Measurements from ENCODE around the gene SNRNP200. TPM values are rescaled to one million over a fixed set of nuclear protein-coding genes. Genes with fewer than 3 reads are reported as not detected.

Gene SNRNP200
- total RNA-seq, 1 experiment from 2014 or later = 231 TPM

DNA sequence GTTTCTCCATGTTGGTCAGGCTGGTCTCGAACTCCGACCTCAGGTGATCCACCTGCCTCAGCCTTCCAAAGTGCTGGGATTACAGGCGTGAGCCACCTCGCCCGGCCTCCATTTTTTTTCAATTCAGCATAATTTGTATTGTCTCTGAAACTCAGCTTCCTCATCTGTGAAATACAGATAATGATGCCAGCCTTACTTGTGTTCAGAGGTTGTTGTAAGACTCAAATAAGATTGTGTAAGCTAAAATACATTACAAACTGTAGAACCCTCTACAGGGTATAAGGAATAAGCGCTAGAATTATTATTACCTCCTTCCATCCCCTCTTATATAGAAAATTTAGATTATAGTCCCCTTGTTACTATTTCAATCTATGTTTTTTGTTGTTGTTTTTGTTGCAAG, 71.9 kb downstream of the SNRNP200 start:
- TF ChIP-seq, protein P1, sequence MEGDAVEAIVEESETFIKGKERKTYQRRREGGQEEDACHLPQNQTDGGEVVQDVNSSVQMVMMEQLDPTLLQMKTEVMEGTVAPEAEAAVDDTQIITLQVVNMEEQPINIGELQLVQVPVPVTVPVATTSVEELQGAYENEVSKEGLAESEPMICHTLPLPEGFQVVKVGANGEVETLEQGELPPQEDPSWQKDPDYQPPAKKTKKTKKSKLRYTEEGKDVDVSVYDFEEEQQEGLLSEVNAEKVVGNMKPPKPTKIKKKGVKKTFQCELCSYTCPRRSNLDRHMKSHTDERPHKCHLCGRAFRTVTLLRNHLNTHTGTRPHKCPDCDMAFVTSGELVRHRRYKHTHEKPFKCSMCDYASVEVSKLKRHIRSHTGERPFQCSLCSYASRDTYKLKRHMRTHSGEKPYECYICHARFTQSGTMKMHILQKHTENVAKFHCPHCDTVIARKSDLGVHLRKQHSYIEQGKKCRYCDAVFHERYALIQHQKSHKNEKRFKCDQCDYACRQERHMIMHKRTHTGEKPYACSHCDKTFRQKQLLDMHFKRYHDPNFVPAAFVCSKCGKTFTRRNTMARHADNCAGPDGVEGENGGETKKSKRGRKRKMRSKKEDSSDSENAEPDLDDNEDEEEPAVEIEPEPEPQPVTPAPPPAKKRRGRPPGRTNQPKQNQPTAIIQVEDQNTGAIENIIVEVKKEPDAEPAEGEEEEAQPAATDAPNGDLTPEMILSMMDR (IDR thresholded peaks at IDR 0.05) = no peak
- TF ChIP-seq, protein P2, sequence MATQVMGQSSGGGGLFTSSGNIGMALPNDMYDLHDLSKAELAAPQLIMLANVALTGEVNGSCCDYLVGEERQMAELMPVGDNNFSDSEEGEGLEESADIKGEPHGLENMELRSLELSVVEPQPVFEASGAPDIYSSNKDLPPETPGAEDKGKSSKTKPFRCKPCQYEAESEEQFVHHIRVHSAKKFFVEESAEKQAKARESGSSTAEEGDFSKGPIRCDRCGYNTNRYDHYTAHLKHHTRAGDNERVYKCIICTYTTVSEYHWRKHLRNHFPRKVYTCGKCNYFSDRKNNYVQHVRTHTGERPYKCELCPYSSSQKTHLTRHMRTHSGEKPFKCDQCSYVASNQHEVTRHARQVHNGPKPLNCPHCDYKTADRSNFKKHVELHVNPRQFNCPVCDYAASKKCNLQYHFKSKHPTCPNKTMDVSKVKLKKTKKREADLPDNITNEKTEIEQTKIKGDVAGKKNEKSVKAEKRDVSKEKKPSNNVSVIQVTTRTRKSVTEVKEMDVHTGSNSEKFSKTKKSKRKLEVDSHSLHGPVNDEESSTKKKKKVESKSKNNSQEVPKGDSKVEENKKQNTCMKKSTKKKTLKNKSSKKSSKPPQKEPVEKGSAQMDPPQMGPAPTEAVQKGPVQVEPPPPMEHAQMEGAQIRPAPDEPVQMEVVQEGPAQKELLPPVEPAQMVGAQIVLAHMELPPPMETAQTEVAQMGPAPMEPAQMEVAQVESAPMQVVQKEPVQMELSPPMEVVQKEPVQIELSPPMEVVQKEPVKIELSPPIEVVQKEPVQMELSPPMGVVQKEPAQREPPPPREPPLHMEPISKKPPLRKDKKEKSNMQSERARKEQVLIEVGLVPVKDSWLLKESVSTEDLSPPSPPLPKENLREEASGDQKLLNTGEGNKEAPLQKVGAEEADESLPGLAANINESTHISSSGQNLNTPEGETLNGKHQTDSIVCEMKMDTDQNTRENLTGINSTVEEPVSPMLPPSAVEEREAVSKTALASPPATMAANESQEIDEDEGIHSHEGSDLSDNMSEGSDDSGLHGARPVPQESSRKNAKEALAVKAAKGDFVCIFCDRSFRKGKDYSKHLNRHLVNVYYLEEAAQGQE (IDR thresholded peaks at IDR 0.05; ENCODE audit: insufficient read depth in 1 of 2, low read depth in 2 of 2, low read length in 1 of 2) = no peak
- TF ChIP-seq POLR2AphosphoS5 (IDR thresholded peaks at IDR 0.05; ENCODE audit: low read depth, low read length) (no peak), SIN3A (IDR thresholded peaks at IDR 0.05; ENCODE audit: borderline replicate concordance, insufficient read depth, low read depth, low read length) (no peak), TCF7L2 (IDR thresholded peaks at IDR 0.05; ENCODE audit: low read depth, low read length) (no peak)
- intact Hi-C loops (cut with micrococcal nuclease; ENCODE audit: unreplicated experiment) = no loop called here
- no peaks in the 10 kb centered on the region for H3K9me3 ChIP-seq (ENCODE audit: control insufficient read depth, insufficient read depth, low read depth, low read length)
- in situ Hi-C loops (cut with HindIII; ENCODE audit: low pct_unique_long_range_greater_than_20kb, low sequenced_read_pairs) = no loop called here
- CTCF ChIA-PET = no interaction called here
- H3K4me1 ChIP-seq (ENCODE audit: control insufficient read depth, insufficient read depth, low read length) = no peaks in the 10 kb centered on the region
- no peak overlapping the region for H3K27ac ChIP-seq (ENCODE audit: low read length)
- ATAC-seq = no peak
- DNase-seq (ENCODE audit: low read depth, low spot score) = no peak
- H3K4me3 ChIP-seq (ENCODE audit: low read depth in 2 of 2, low read length in 2 of 2) = no peak overlapping the region
- H3K36me3 ChIP-seq (ENCODE audit: control insufficient read depth, insufficient read depth, low read length) = no peaks in the 10 kb centered on the region
- no peaks in the 10 kb centered on the region for H3K27me3 ChIP-seq (ENCODE audit: control insufficient read depth, insufficient read depth, low read length)
- POLR2A ChIA-PET = no interaction called here
- no TSS peak for BruUV-seq (replicated peaks)

DNA sequence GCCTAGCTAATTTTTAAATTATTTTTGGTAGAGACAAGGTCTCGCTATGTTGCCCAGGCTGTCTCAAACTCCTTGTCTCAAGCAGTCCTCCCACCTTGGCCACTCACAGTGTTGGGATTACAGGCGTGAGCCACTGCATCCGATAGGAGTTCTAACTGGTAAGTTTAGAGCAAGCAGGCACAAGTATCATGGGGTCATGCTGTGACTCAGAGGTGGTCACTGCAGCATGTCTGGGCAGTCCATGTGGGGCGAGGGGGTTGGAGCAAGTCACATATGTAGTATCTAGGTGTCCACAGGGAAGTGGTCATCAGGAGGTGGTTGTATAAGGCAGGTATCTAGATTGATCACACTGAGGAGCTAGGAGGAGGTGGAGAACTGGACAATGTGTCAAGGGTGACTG, 74.0 kb downstream of the SNRNP200 start:
- TF ChIP-seq TCF7L2 (IDR thresholded peaks at IDR 0.05; ENCODE audit: low read depth, low read length) (no peak), SIN3A (IDR thresholded peaks at IDR 0.05; ENCODE audit: borderline replicate concordance, insufficient read depth, low read depth, low read length) (no peak), POLR2AphosphoS5 (IDR thresholded peaks at IDR 0.05; ENCODE audit: low read depth, low read length) (no peak)
- TF ChIP-seq, protein P2 (IDR thresholded peaks at IDR 0.05; ENCODE audit: insufficient read depth in 1 of 2, low read depth in 2 of 2, low read length in 1 of 2) = no peak
- TF ChIP-seq, protein P1 (IDR thresholded peaks at IDR 0.05) = no peak

More for the DNA sequence above, 74.0 kb downstream of the SNRNP200 start:
- Histone ChIP-seq H3K36me3 (ENCODE audit: control insufficient read depth, insufficient read depth, low read length) (no peaks in the 10 kb centered on the region), H3K9me3 (ENCODE audit: control insufficient read depth, insufficient read depth, low read depth, low read length) (no peaks in the 10 kb centered on the region), H3K4me3 (ENCODE audit: low read depth in 2 of 2, low read length in 2 of 2) (no peak overlapping the region), H3K27ac (ENCODE audit: low read length) (no peak overlapping the region), H3K27me3 (ENCODE audit: control insufficient read depth, insufficient read depth, low read length) (no peaks in the 10 kb centered on the region), H3K4me1 (ENCODE audit: control insufficient read depth, insufficient read depth, low read length) (no peaks in the 10 kb centered on the region)
- ChIA-PET CTCF (no interaction called here), POLR2A (interaction anchor here (0.5 to 0.7 kb wide), 2 partner anchors 24 to 203 kb away, joined by 6 to 12 read pairs; no protein-coding TSS in a partner anchor)
- no peak for DNase-seq (ENCODE audit: low read depth, low spot score)
- BruUV-seq (replicated peaks) = no TSS peak
- intact Hi-C loops (cut with micrococcal nuclease; ENCODE audit: unreplicated experiment) (no loop called here), in situ Hi-C loops (cut with HindIII; ENCODE audit: low pct_unique_long_range_greater_than_20kb, low sequenced_read_pairs) (no loop called here)
- ATAC-seq = no peak

All from Panc1 (cell line).